ENCODE results near the gene NIT2.
"Not testable (repeated sequence)": the region's sequence is repeated elsewhere in the genome, so short reads cannot be mapped to it uniquely, and the experiment has no call there.

DNA sequence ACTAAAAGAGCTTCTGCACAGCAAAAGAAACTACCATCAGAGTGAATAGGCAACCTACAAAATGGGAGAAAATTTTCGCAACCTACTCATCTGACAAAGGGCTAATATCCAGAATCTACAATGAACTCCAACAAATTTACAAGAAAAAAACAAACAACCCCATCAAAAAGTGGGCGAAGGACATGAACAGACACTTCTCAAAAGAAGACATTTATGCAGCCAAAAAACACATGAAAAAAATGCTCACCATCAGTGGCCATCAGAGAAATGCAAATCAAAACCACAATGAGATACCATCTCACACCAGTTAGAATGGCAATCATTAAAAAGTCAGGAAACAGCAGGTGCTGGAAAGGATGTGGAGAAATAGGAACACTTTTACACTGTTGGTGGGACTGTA, 17.2 kb downstream of the NIT2 start:
- TF ChIP-seq, protein P1, sequence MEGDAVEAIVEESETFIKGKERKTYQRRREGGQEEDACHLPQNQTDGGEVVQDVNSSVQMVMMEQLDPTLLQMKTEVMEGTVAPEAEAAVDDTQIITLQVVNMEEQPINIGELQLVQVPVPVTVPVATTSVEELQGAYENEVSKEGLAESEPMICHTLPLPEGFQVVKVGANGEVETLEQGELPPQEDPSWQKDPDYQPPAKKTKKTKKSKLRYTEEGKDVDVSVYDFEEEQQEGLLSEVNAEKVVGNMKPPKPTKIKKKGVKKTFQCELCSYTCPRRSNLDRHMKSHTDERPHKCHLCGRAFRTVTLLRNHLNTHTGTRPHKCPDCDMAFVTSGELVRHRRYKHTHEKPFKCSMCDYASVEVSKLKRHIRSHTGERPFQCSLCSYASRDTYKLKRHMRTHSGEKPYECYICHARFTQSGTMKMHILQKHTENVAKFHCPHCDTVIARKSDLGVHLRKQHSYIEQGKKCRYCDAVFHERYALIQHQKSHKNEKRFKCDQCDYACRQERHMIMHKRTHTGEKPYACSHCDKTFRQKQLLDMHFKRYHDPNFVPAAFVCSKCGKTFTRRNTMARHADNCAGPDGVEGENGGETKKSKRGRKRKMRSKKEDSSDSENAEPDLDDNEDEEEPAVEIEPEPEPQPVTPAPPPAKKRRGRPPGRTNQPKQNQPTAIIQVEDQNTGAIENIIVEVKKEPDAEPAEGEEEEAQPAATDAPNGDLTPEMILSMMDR (IDR thresholded peaks at IDR 0.05): not testable (repeated sequence)
- not testable (repeated sequence) for TF ChIP-seq POLR2A (IDR thresholded peaks at IDR 0.05)

Measured in lower leg skin (tissue), 3 donors.